Fibroblast of pulmonary artery (primary cell): ENCODE results near the gene RCBTB1.
A peak's percentile ranks its signal among the peaks of the same experiment; 100 is the strongest.
"Not testable (repeated sequence)": the region's sequence is repeated elsewhere in the genome, so short reads cannot be mapped to it uniquely, and the experiment has no call there.

Experiments used
- DNase-seq: peaks from one replicate; pipeline ENCODE4 v3.0.0-alpha.2; 2010; ENCODE audit warnings: low read depth
- H3K4me3 ChIP-seq: replicated peaks from 2 replicates; pipeline ENCODE4 v1.5.1; 2011; ENCODE audit warnings: low read depth, mild to moderate bottlenecking, control low read depth, low read length, moderate library complexity
- TF ChIP-seq, protein P1 (sequence below): IDR thresholded peaks from 2 replicates; pipeline ENCODE4 v1.5.1; 2011; ENCODE audit warnings: mild to moderate bottlenecking, control low read depth, low read length, inconsistent platforms; ENCODE audit errors: missing control alignments

The RCBTB1 gene

DNA sequence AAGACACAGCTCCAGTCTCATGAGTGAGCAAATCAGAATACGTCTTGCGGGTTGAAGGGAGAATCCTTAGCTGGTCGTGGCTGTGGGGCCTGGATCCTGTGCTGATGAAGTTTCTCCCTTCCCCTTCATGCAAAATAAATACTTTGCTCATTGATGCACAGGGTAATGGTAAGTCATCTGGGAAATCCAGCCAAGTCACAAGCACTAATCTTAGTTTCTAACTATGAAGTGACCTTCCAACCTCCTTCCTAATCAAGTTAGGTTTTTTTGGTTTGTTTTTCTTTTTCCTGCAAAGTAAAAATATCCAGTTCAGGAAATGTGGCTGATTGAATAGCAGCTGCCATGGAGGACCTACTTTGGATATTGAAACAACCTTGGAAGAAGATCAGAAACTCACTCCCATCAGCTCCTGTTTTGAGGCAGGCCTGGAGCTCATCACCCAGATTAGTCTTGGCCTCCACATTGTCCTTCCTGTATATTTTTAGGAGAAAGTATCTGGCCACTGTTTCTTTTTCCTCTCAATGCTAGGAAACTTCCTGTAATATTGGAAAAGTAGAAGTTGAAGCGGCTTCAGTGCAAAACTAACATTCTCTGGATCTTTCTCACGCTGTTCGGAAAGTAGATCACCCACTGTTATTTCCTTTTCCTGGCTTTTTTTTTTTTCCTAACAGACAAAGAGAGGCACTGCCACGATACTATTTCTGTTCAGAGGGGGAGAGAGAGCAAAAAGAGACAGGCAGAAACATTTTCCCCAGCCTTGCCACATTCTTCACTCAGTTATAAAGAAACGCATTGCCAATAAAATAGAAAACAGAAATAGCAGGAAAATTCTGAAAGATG is 30.7 kb upstream of the RCBTB1 start:
- DNase-seq, result peak; percentile 18
- TF ChIP-seq, protein P1, sequence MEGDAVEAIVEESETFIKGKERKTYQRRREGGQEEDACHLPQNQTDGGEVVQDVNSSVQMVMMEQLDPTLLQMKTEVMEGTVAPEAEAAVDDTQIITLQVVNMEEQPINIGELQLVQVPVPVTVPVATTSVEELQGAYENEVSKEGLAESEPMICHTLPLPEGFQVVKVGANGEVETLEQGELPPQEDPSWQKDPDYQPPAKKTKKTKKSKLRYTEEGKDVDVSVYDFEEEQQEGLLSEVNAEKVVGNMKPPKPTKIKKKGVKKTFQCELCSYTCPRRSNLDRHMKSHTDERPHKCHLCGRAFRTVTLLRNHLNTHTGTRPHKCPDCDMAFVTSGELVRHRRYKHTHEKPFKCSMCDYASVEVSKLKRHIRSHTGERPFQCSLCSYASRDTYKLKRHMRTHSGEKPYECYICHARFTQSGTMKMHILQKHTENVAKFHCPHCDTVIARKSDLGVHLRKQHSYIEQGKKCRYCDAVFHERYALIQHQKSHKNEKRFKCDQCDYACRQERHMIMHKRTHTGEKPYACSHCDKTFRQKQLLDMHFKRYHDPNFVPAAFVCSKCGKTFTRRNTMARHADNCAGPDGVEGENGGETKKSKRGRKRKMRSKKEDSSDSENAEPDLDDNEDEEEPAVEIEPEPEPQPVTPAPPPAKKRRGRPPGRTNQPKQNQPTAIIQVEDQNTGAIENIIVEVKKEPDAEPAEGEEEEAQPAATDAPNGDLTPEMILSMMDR, result no peak
- no peak overlapping the region for H3K4me3 ChIP-seq

DNA sequence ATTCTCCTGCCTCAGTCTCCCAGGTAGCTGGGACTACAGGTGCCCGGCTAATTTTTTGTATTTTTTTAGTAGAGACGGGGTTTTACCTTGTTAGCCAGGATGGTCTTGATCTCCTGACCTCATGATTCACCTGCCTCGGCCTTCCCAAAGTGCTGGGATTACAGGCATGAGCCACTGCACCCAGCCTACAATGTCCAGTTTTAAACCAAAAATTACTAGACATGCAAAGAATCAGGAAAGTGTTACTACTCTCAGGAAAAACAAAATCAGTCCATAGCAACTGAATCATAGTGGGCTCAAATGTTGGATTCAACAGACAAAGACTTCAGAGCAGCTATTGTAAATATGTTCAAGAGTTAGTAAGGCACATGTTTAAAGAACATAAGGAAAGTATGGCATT is 26.7 kb upstream of the RCBTB1 start:
- H3K4me3 ChIP-seq, DNase-seq: not testable (repeated sequence)

DNA sequence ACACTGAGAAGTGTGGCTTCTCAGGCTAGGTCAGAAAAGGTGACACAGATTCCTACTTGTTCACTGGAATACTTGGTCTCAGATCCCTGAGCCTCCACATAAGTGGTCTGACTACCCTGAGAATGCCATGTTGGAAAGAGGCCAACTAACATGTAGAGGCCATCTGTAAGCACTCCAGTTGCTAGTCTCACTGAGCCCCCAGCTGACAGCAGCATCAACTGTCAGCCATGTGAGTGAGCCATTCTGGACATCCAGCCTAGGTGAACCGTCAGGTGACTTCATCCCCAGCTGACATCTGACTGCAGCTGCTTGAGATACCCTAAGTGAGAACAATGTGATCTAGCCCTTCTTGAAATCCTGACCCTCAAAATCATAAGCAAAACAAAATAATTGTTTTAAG is 24.8 kb upstream of the RCBTB1 start:
- DNase-seq, result no peak
- TF ChIP-seq, protein P1, result no peak

GRCh38 chr13:49608651-49609331 is 23.4 kb upstream of the RCBTB1 start:
- TF ChIP-seq, protein P1, result no peak
- DNase-seq, result no peak
- no peak overlapping the region for H3K4me3 ChIP-seq

More for the DNA sequence above, 24.8 kb upstream of the RCBTB1 start:
- H3K4me3 ChIP-seq, result no peak overlapping the region

GRCh38 chr13:49607761-49608160 is 22.4 kb upstream of the RCBTB1 start:
- TF ChIP-seq, protein P1, result no peak
- no peak for DNase-seq
- H3K4me3 ChIP-seq, result no peak overlapping the region

GRCh38 chr13:49606747-49607648 is 21.6 kb upstream of the RCBTB1 start:
- H3K4me3 ChIP-seq, result peak overlapping the region; percentile 28
- TF ChIP-seq, protein P1, result peak; percentile 86
- peak; percentile 91 for DNase-seq

GRCh38 chr13:49604570-49604969 is 19.2 kb upstream of the RCBTB1 start:
- H3K4me3 ChIP-seq, result no peak overlapping the region
- TF ChIP-seq, protein P1, result no peak
- DNase-seq, result no peak

DNA sequence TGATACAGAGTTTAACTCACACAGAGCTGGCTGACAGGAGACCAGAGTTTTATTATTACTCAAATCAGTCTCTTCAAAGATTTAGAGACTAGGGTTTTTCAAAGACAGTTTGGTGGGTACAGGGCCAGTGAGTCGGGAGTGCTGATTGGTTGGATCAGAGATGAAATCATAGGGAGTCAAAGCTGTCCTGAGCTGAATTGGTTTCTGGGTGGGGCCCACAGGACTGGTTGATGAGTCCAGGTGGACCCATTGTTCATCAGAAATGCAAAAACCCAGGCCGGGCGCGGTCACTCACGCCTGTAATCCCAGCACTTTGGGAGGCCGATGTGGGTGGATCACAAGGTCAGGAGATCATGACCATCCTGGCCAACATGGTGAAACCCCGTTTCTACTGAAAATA is 17.3 kb upstream of the RCBTB1 start:
- not testable (repeated sequence) for DNase-seq

More for the DNA sequence above, 17.3 kb upstream of the RCBTB1 start:
- not testable (repeated sequence) for H3K4me3 ChIP-seq
